Endothelial cell of umbilical vein (primary cell): Measurements from ENCODE around the gene S100A10.

ENCODE experiments used
- CTCF ChIP-seq, 2 donors: IDR thresholded peaks; 1 replicate in 1 of 2; 2 replicates in 1 of 2; pipeline ENCODE4 v1.5.1; 2011; ENCODE audit warnings: low read length in 2 of 2, mild to moderate bottlenecking in 2 of 2, moderate library complexity in 2 of 2, control low read depth in 1 of 2, inconsistent platforms in 1 of 2, low read depth in 1 of 2; ENCODE audit not compliant: insufficient read depth in 1 of 2; ENCODE audit errors: extremely low read depth in 1 of 2
- EZH2 ChIP-seq: IDR thresholded peaks from 2 replicates; pipeline ENCODE4 v1.6.1; 2012; ENCODE audit warnings: borderline replicate concordance, low read depth, mild to moderate bottlenecking, moderate library complexity, low read length, inconsistent platforms; ENCODE audit not compliant: severe bottlenecking
- FOS ChIP-seq: IDR thresholded peaks from 2 replicates; pipeline ENCODE4 v1.6.1; 2011; ENCODE audit warnings: mild to moderate bottlenecking, low read length, moderate library complexity, borderline replicate concordance; ENCODE audit not compliant: insufficient read depth
- JUN ChIP-seq: IDR thresholded peaks from 2 replicates; pipeline ENCODE4 v1.6.1; 2011; ENCODE audit warnings: borderline replicate concordance, low read depth; ENCODE audit not compliant: insufficient read length, insufficient read depth
- MAX ChIP-seq: IDR thresholded peaks from 2 replicates; pipeline ENCODE4 v1.6.1; 2011; ENCODE audit not compliant: insufficient read depth, insufficient read length
- MYC ChIP-seq: IDR thresholded peaks from one replicate; pipeline ENCODE4 v1.6.1; 2011; ENCODE audit warnings: mild to moderate bottlenecking, low read depth, low read length
- POLR2A ChIP-seq: IDR thresholded peaks from 2 replicates; pipeline ENCODE4 v1.6.1; 2012; ENCODE audit warnings: low read depth, mild to moderate bottlenecking, control low read depth, low read length
- POLR2AphosphoS5 ChIP-seq: IDR thresholded peaks from 2 replicates; pipeline ENCODE4 v1.6.1; 2012; ENCODE audit warnings: low read depth, mild to moderate bottlenecking, control low read depth, low read length, moderate library complexity; ENCODE audit not compliant: insufficient read depth

GRCh38 chr1:151995774-151996173, 2.1 kb upstream of the S100A10 start:
- TF ChIP-seq CTCF (IDR thresholded peaks at IDR 0.05; ENCODE audit: extremely low read depth in 1 of 2, insufficient read depth in 1 of 2, low read depth in 1 of 2, low read length in 2 of 2) (no peak), FOS (no peak), EZH2 (no peak), MAX (no peak), POLR2AphosphoS5 (no peak), POLR2A (no peak), MYC (no peak), JUN (no peak)
